Erythroblast (primary cell): ENCODE data around the gene CAVIN2.

ENCODE experiments used
- DNase-seq, 2 experiments: peaks; one replicate each; lab custom pipeline; 2025; lab: John Stamatoyannopoulos, UW
- GATA1 ChIP-seq: IDR thresholded peaks from 2 replicates; pipeline ENCODE4 v1.6.1; 2011; ENCODE audit warnings: low read depth, mild to moderate bottlenecking, control low read depth, low read length, moderate library complexity
- POLR2A ChIP-seq: IDR thresholded peaks from 2 replicates; pipeline ENCODE4 v1.6.1; 2011; ENCODE audit warnings: mild to moderate bottlenecking, low read length

Gene CAVIN2

GRCh38 chr2:191877875-191878274 lies 31.0 kb upstream of the CAVIN2 start:
- DNase-seq: no peak
- TF ChIP-seq GATA1: no peak
- TF ChIP-seq POLR2A: no peak

GRCh38 chr2:191875859-191876258 lies 29.0 kb upstream of the CAVIN2 start:
- no peak for DNase-seq
- TF ChIP-seq POLR2A (no peak), GATA1 (no peak)

GRCh38 chr2:191870744-191871143 lies 23.9 kb upstream of the CAVIN2 start:
- TF ChIP-seq POLR2A: no peak
- DNase-seq: peak in 1 of 2 experiments; percentile 4

- DNase-seq: no peak
- no peak for TF ChIP-seq POLR2A
- no peak for TF ChIP-seq GATA1
Measured at GRCh38 chr2:191869781-191870180, 22.9 kb upstream of the CAVIN2 start.

GRCh38 chr2:191869178-191869577 lies 22.3 kb upstream of the CAVIN2 start:
- peak; percentile 4 to 12 for DNase-seq
- no peak for TF ChIP-seq GATA1
- no peak for TF ChIP-seq POLR2A

GRCh38 chr2:191867507-191867847 lies 20.6 kb upstream of the CAVIN2 start:
- TF ChIP-seq GATA1 (no peak), POLR2A (no peak)
- no peak for DNase-seq

GRCh38 chr2:191866675-191867506 lies 20.0 kb upstream of the CAVIN2 start:
- no peak for TF ChIP-seq POLR2A
- TF ChIP-seq GATA1: no peak
- DNase-seq: no peak

GRCh38 chr2:191866195-191866594 lies 19.3 kb upstream of the CAVIN2 start:
- no peak for TF ChIP-seq POLR2A
- no peak for TF ChIP-seq GATA1
- no peak for DNase-seq

- TF ChIP-seq GATA1: no peak
- no peak for TF ChIP-seq POLR2A
- DNase-seq: no peak
Measured at GRCh38 chr2:191864628-191865374, 17.9 kb upstream of the CAVIN2 start.

GRCh38 chr2:191863988-191864387 lies 17.1 kb upstream of the CAVIN2 start:
- TF ChIP-seq GATA1 (no peak), POLR2A (no peak)
- no peak for DNase-seq

- DNase-seq: no peak
Measured at GRCh38 chr2:191862156-191862775, 15.4 kb upstream of the CAVIN2 start.

GRCh38 chr2:191860760-191861466 lies 14.0 kb upstream of the CAVIN2 start:
- no peak for TF ChIP-seq POLR2A
- TF ChIP-seq GATA1: no peak
- DNase-seq: no peak

More at GRCh38 chr2:191862156-191862775, 15.4 kb upstream of the CAVIN2 start:
- TF ChIP-seq GATA1 (no peak), POLR2A (no peak)

GRCh38 chr2:191859681-191860080 lies 12.8 kb upstream of the CAVIN2 start:
- DNase-seq: no peak
- TF ChIP-seq POLR2A: no peak
- TF ChIP-seq GATA1: no peak

- no peak for DNase-seq
- TF ChIP-seq GATA1 (no peak), POLR2A (no peak)
Measured at GRCh38 chr2:191857886-191858285, 11.0 kb upstream of the CAVIN2 start.

GRCh38 chr2:191857259-191857805 lies 10.4 kb upstream of the CAVIN2 start:
- DNase-seq: no peak
- TF ChIP-seq GATA1 (no peak), POLR2A (no peak)
